ENCODE data around the gene NFIL3.
"Not testable (repeated sequence)": the region's sequence is repeated elsewhere in the genome, so short reads cannot be mapped to it uniquely, and the experiment has no call there.

NFIL3 gene

GRCh38 chr9:91391818-91392217, 31.8 kb downstream of the NFIL3 start:
- ChIA-PET CTCF (interaction anchor here (1.2 kb wide), 1 partner anchor 477 kb away, joined by 3 read pairs; no protein-coding TSS in a partner anchor), POLR2A (ENCODE audit: low non-redundant PET) (no interaction called here)
- no peak for TF ChIP-seq CTCF (conservative IDR thresholded peaks at IDR 0.05; ENCODE audit: low read depth)
- DNase-seq (ENCODE audit: low spot score): no peak
- no peak overlapping the region for H3K27ac ChIP-seq

DNA sequence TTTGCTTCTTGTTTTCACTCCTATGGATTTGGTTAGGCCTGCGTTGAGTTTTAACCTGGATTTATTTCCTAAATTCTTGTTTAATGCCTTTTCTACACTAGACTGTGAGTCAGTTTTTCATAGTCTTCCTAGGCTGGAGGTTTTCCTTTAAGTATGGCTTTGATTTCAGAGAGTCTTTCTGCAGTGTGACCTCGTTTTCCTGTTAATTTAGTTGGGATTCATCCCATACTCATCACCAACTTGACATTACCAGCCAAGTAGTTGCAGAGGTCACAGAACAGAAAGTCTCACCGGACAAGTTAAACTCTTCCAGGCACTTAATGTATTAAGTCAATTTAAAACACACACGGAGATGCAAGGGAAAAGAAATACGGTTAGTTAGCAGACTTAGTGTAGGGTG, 32.2 kb downstream of the NFIL3 start:
- ChIA-PET POLR2A (ENCODE audit: low non-redundant PET) (no interaction called here), CTCF (no interaction called here)
- DNase-seq (ENCODE audit: low spot score): no peak
- TF ChIP-seq CTCF (conservative IDR thresholded peaks at IDR 0.05; ENCODE audit: low read depth): no peak
- H3K27ac ChIP-seq: no peak overlapping the region

- POLR2A ChIA-PET (ENCODE audit: low non-redundant PET); CTCF ChIA-PET: not testable (repeated sequence)
These were observed 33.9 kb downstream of the NFIL3 start for GRCh38 chr9:91389686-91390085.

GRCh38 chr9:91386765-91387164, 36.9 kb downstream of the NFIL3 start:
- DNase-seq (ENCODE audit: low spot score): no peak
- no peak for TF ChIP-seq CTCF (conservative IDR thresholded peaks at IDR 0.05; ENCODE audit: low read depth)
- ChIA-PET CTCF (interaction anchor here (0.6 kb wide), 1 partner anchor 186 kb away, joined by 4 read pairs; no protein-coding TSS in a partner anchor), POLR2A (ENCODE audit: low non-redundant PET) (no interaction called here)
- H3K27ac ChIP-seq: no peak overlapping the region

More at GRCh38 chr9:91389686-91390085, 33.9 kb downstream of the NFIL3 start:
- DNase-seq (ENCODE audit: low spot score); H3K27ac ChIP-seq: not testable (repeated sequence)

DNA sequence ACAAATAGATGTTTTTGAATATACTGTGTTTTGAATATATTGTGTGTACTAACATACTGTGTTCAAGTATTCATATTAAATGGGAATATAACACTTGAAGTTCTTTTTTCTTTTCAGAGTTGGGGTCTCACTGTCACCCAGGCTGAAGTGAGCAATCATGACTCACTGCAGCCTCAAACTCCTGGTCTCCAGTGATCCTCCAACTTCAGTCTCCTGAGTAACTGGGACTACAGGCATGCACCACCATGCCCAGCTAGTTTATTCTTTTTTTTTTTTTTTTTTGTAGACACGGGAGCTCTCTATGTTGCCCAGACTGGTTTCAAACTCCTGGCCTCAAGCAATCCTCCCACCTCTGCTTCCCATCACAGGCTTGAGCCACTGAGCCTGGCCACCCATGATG, 38.7 kb downstream of the NFIL3 start:
- no peak overlapping the region for H3K27ac ChIP-seq
- TF ChIP-seq CTCF (conservative IDR thresholded peaks at IDR 0.05; ENCODE audit: low read depth): no peak
- ChIA-PET CTCF (interaction anchor here (0.7 to 0.8 kb wide), 2 partner anchors 15 to 644 kb away, joined by 5 to 6 read pairs; no protein-coding TSS in a partner anchor), POLR2A (ENCODE audit: low non-redundant PET) (no interaction called here)
- no peak for DNase-seq (ENCODE audit: low spot score)

DNA sequence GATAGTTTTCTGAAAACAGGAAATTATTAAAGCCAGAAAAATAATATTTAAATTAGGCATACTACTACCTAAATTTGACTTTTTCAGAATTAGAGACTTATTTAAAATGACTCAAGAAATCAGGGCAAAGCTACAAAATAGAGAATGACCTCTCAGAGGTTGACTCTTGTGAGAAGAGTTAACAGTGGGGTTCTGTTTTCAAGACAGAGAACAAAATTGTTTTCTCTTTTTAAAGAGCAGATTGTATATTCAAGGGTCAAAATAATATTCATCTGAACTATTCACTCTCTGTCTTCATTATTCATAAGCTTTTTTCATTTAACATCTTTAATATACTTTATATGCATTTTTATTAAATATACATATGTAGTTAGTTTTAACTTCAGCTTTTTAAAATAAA, 40.1 kb downstream of the NFIL3 start:
- POLR2A ChIA-PET (ENCODE audit: low non-redundant PET): no interaction called here
- CTCF ChIA-PET: interaction anchor here (0.6 to 0.9 kb wide), 3 partner anchors 10 to 885 kb away, joined by 3 to 4 read pairs (median 3); no protein-coding TSS in a partner anchor

DNA sequence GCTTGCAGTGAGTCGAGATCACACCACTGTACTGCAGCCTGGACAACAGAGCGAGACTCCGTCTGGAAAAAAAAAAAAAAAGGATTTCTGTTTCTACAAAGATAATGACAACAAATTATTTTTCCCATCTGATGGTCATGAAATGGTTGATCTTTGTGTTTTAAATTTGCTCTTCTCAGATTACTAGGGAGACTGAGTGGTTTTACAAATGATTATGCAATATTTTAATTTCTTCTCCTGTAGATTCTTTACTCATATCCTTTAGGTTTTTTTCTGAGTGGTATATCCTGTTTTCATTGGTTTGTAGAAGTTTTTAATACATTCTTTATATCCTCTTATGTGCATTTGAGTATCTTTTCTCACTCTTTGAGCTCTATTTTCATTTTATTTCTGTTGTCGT, 41.3 kb downstream of the NFIL3 start:
- CTCF ChIA-PET: no interaction called here
- POLR2A ChIA-PET (ENCODE audit: low non-redundant PET): no interaction called here
- H3K27ac ChIP-seq: no peak overlapping the region
- no peak for TF ChIP-seq CTCF (conservative IDR thresholded peaks at IDR 0.05; ENCODE audit: low read depth)
- DNase-seq (ENCODE audit: low spot score): no peak

More for the DNA sequence above, 40.1 kb downstream of the NFIL3 start:
- TF ChIP-seq CTCF (conservative IDR thresholded peaks at IDR 0.05; ENCODE audit: low read depth): no peak
- no peak overlapping the region for H3K27ac ChIP-seq
- DNase-seq (ENCODE audit: low spot score): no peak
